Activated naive CD4-positive, alpha-beta T cell treated with anti-CD3 and anti-CD28 coated beads, Interleukin-2, amount 50 U/mL, for 24 hours (primary cell): Measurements from ENCODE around the gene AHNAK2.
A peak's percentile ranks its signal among the peaks of the same experiment; 100 is the strongest.
"Not testable (repeated sequence)": the region's sequence is repeated elsewhere in the genome, so short reads cannot be mapped to it uniquely, and the experiment has no call there.

Source experiments
- H3K27ac Mint-ChIP-seq: one replicate; pipeline ENCODE4 v1.8.0; 2021; ENCODE audit warnings: mild to moderate bottlenecking, mixed read lengths
- H3K27me3 Mint-ChIP-seq: one replicate; pipeline ENCODE4 v1.8.0; 2021; ENCODE audit warnings: mixed read lengths
- H3K36me3 Mint-ChIP-seq: one replicate; pipeline ENCODE4 v1.8.0; 2021; ENCODE audit warnings: mixed read lengths
- H3K4me1 Mint-ChIP-seq: one replicate; pipeline ENCODE4 v1.8.0; 2021; ENCODE audit warnings: mixed read lengths
- H3K4me3 Mint-ChIP-seq: one replicate; pipeline ENCODE4 v1.8.0; 2021; ENCODE audit warnings: mild to moderate bottlenecking, mixed read lengths
- H3K9me3 Mint-ChIP-seq: one replicate; pipeline ENCODE4 v1.8.0; 2021; ENCODE audit warnings: mixed read lengths

Gene AHNAK2

GRCh38 chr14:104977681-104978653 lies at the start of gene AHNAK2:
AHNAK2 (minus strand) TSS chr14:104978374; CDS start chr14:104978237, 137 bp downstream.
- no peaks in the 10 kb centered on the region for H3K36me3 Mint-ChIP-seq
- peak within 1 kb of the TSS; percentile 87 for H3K4me3 Mint-ChIP-seq
- H3K27me3 Mint-ChIP-seq, result peaks cover 4% of the 10 kb centered on the region
- H3K9me3 Mint-ChIP-seq, result no peaks in the 10 kb centered on the region
- H3K27ac Mint-ChIP-seq, result no peak within 1 kb of the TSS
- H3K4me1 Mint-ChIP-seq, result peaks cover 12% of the 10 kb centered on the region

GRCh38 chr14:105027718-105028117 lies 49.5 kb upstream of the AHNAK2 start:
- H3K9me3 Mint-ChIP-seq, H3K4me3 Mint-ChIP-seq, H3K27ac Mint-ChIP-seq, H3K27me3 Mint-ChIP-seq, H3K36me3 Mint-ChIP-seq: not testable (repeated sequence)
- peaks cover 26% of the 10 kb centered on the region for H3K4me1 Mint-ChIP-seq

GRCh38 chr14:105026802-105027563 lies 48.8 kb upstream of the AHNAK2 start:
- Mint-ChIP-seq H3K36me3 (no peaks in the 10 kb centered on the region), H3K4me1 (peaks cover 30% of the 10 kb centered on the region), H3K9me3 (no peaks in the 10 kb centered on the region), H3K27me3 (no peaks in the 10 kb centered on the region), H3K27ac (peak overlapping the region; percentile 5), H3K4me3 (no peak overlapping the region)

GRCh38 chr14:105026033-105026785 lies 48.0 kb upstream of the AHNAK2 start:
- Mint-ChIP-seq H3K27ac (peak overlapping the region; percentile 85), H3K27me3 (no peaks in the 10 kb centered on the region), H3K4me3 (peak overlapping the region; percentile 30), H3K4me1 (peaks cover 36% of the 10 kb centered on the region), H3K9me3 (no peaks in the 10 kb centered on the region), H3K36me3 (peaks cover 4% of the 10 kb centered on the region)

GRCh38 chr14:105025429-105025828 lies 47.3 kb upstream of the AHNAK2 start:
- peak overlapping the region; percentile 86 for H3K27ac Mint-ChIP-seq
- H3K27me3 Mint-ChIP-seq, result no peaks in the 10 kb centered on the region

GRCh38 chr14:105023791-105024480 lies 45.8 kb upstream of the AHNAK2 start:
- Mint-ChIP-seq H3K9me3 (no peaks in the 10 kb centered on the region), H3K36me3 (peaks cover 4% of the 10 kb centered on the region), H3K27ac (peak overlapping the region; percentile 53), H3K4me1 (peaks cover 48% of the 10 kb centered on the region), H3K27me3 (no peaks in the 10 kb centered on the region), H3K4me3 (peak overlapping the region; percentile 61)

More at GRCh38 chr14:105025429-105025828, 47.3 kb upstream of the AHNAK2 start:
- Mint-ChIP-seq H3K4me1 (peaks cover 36% of the 10 kb centered on the region), H3K9me3 (no peaks in the 10 kb centered on the region), H3K4me3 (no peak overlapping the region), H3K36me3 (peaks cover 4% of the 10 kb centered on the region)

- H3K27me3 Mint-ChIP-seq, result no peaks in the 10 kb centered on the region
- peak overlapping the region; percentile 53 for H3K27ac Mint-ChIP-seq
- peak overlapping the region; percentile 98 for H3K4me3 Mint-ChIP-seq
- H3K9me3 Mint-ChIP-seq, result no peaks in the 10 kb centered on the region
- peaks cover 4% of the 10 kb centered on the region for H3K36me3 Mint-ChIP-seq
- peaks cover 53% of the 10 kb centered on the region for H3K4me1 Mint-ChIP-seq
These were observed 45.0 kb upstream of the AHNAK2 start for GRCh38 chr14:105023144-105023543.

- Mint-ChIP-seq H3K9me3 (no peaks in the 10 kb centered on the region), H3K36me3 (peaks cover 4% of the 10 kb centered on the region), H3K4me1 (peaks cover 61% of the 10 kb centered on the region), H3K4me3 (peak overlapping the region; percentile 98), H3K27ac (no peak overlapping the region), H3K27me3 (no peaks in the 10 kb centered on the region)
These were observed 44.1 kb upstream of the AHNAK2 start for GRCh38 chr14:105022276-105022670.

GRCh38 chr14:105021656-105022275 lies 43.6 kb upstream of the AHNAK2 start:
- H3K4me1 Mint-ChIP-seq, result peaks cover 63% of the 10 kb centered on the region
- H3K27me3 Mint-ChIP-seq, result no peaks in the 10 kb centered on the region
- H3K4me3 Mint-ChIP-seq, result peak overlapping the region; percentile 98
- H3K9me3 Mint-ChIP-seq, result no peaks in the 10 kb centered on the region
- H3K27ac Mint-ChIP-seq, result peak overlapping the region; percentile 97
- H3K36me3 Mint-ChIP-seq, result peaks cover 5% of the 10 kb centered on the region

- Mint-ChIP-seq H3K4me1 (peaks cover 66% of the 10 kb centered on the region), H3K4me3 (peak within 1 kb of the TSS; percentile 98), H3K9me3 (no peaks in the 10 kb centered on the region), H3K27ac (peak within 1 kb of the TSS; percentile 97), H3K36me3 (peaks cover 6% of the 10 kb centered on the region), H3K27me3 (no peaks in the 10 kb centered on the region)
These were observed 42.9 kb upstream of the AHNAK2 start, which contains the start of gene CDCA4 for GRCh38 chr14:105020815-105021655. CDCA4 (minus strand) TSS chr14:105021083; CDS start chr14:105011929, 9,154 bp downstream.

- Mint-ChIP-seq H3K4me1 (peaks cover 66% of the 10 kb centered on the region), H3K27me3 (no peaks in the 10 kb centered on the region), H3K9me3 (no peaks in the 10 kb centered on the region), H3K4me3 (peak overlapping the region; percentile 94), H3K27ac (peak overlapping the region; percentile 62), H3K36me3 (peaks cover 6% of the 10 kb centered on the region)
These were observed 42.0 kb upstream of the AHNAK2 start for GRCh38 chr14:105019861-105020814.

GRCh38 chr14:105018414-105018813 lies 40.2 kb upstream of the AHNAK2 start:
- no peaks in the 10 kb centered on the region for H3K27me3 Mint-ChIP-seq
- H3K4me3 Mint-ChIP-seq, result peak overlapping the region; percentile 94
- H3K36me3 Mint-ChIP-seq, result peaks cover 6% of the 10 kb centered on the region
- peaks cover 78% of the 10 kb centered on the region for H3K4me1 Mint-ChIP-seq
- H3K9me3 Mint-ChIP-seq, result no peaks in the 10 kb centered on the region
- H3K27ac Mint-ChIP-seq, result no peak overlapping the region

- Mint-ChIP-seq H3K4me3 (peak overlapping the region; percentile 11), H3K9me3 (no peaks in the 10 kb centered on the region), H3K36me3 (peaks cover 2% of the 10 kb centered on the region), H3K27ac (peak overlapping the region; percentile 19), H3K4me1 (peaks cover 66% of the 10 kb centered on the region), H3K27me3 (no peaks in the 10 kb centered on the region)
These were observed 37.7 kb upstream of the AHNAK2 start for GRCh38 chr14:105015905-105016304.
